Lung (tissue), 12 donors: ENCODE results near the gene DDIT4. TPM values are rescaled to one million over a fixed set of nuclear protein-coding genes. Genes with fewer than 3 reads are reported as not detected.

Experiments
- ATAC-seq: fragments of 200-7000 bp; cut with Tn5 transposase; one replicate; pipeline ENCODE4 v1.9.1; 2020; ENCODE audit warnings: moderate number of reproducible peaks; ENCODE audit not compliant: insufficient read depth, low FRiP score
- DNase-seq, 3 donors: peaks; one replicate each; pipeline ENCODE4 v3.0.0-alpha.2; 2013 to 2017
- H3K27ac ChIP-seq, 2 donors: one replicate each; pipeline ENCODE4 v1.5.1; 2013; ENCODE audit warnings: mild to moderate bottlenecking in 2 of 2, moderate library complexity in 2 of 2, control low read depth in 1 of 2, inconsistent platforms in 1 of 2, low read depth in 1 of 2, low read length in 1 of 2
- H3K27me3 ChIP-seq, 3 donors: one replicate each; pipeline ENCODE4 v1.5.1; 2013; ENCODE audit warnings: low read length in 2 of 3; ENCODE audit not compliant: control insufficient read depth in 3 of 3, insufficient read depth in 3 of 3
- H3K36me3 ChIP-seq, 4 donors: one replicate each; pipeline ENCODE4 v1.5.1; 2013; ENCODE audit warnings: low read length in 4 of 4, mild to moderate bottlenecking in 1 of 4, moderate library complexity in 1 of 4; ENCODE audit not compliant: control insufficient read depth in 4 of 4, insufficient read depth in 4 of 4
- H3K4me1 ChIP-seq, 5 donors: one replicate each; pipeline ENCODE4 v1.5.1; 2013; ENCODE audit warnings: low read length in 5 of 5, mild to moderate bottlenecking in 2 of 5, moderate library complexity in 1 of 5; ENCODE audit not compliant: control insufficient read depth in 5 of 5, insufficient read depth in 5 of 5
- H3K4me3 ChIP-seq: one replicate; pipeline ENCODE4 v1.5.1; 2013; ENCODE audit warnings: mild to moderate bottlenecking, control low read depth, moderate library complexity
- H3K9ac ChIP-seq, 2 donors: one replicate each; pipeline ENCODE4 v1.5.1; 2013; ENCODE audit warnings: low read length in 2 of 2, control low read depth in 1 of 2; ENCODE audit not compliant: insufficient read depth in 1 of 2
- H3K9me3 ChIP-seq, 4 donors: one replicate each; pipeline ENCODE4 v1.5.1; 2013; ENCODE audit warnings: low read length in 3 of 4, mild to moderate bottlenecking in 1 of 4, moderate library complexity in 1 of 4; ENCODE audit not compliant: control insufficient read depth in 4 of 4, insufficient read depth in 3 of 4
- CTCF ChIP-seq: IDR thresholded peaks from 2 replicates; pipeline ENCODE4 v1.5.1; 2012; ENCODE audit warnings: mild to moderate bottlenecking; ENCODE audit errors: control extremely low read depth, extremely low read depth
- WGBS, 2 donors: extraction: QIAGEN DNeasy Blood & Tissue Kit; methylation state at CpG; one replicate each; pipeline ENCODE4 v1.1.7; 2013; 5-methylcytosine and 5-hydroxymethylcytosine counted together
- polyA plus RNA-seq, 2 donors: library from polyadenylated mRNA; stranded (reverse); fragments of 200-250 nt; gene quantifications; one replicate each; pipeline ENCODE4 v1.2.1, GENCODE V29; 2013
- total RNA-seq, 2 donors: library from RNA; depleted of rRNA in 1 of 2; stranded (reverse); fragments of >200 nt in 1 of 2; gene quantifications; one replicate each; pipeline ENCODE4 v1.2.1, GENCODE V29; 2014 to 2021
- donor health status: control.
- donor health status: control.
- donor health status: Bipolar disorder and iron deficiency.
- donor health status: healthy.
- donor health status: DM: yes; HTN: yes; CAD: no.

Gene DDIT4
- total and polyA plus RNA-seq, 4 donors = 55.3 to 190 (median 171) TPM

- no peaks in the 10 kb centered on the region for H3K36me3 ChIP-seq
- 6 to 8% methylated on average over 29 to 30 of the region's 30 CpGs for WGBS, 2 donors
- H3K9me3 ChIP-seq = no peaks in the 10 kb centered on the region
- H3K9ac ChIP-seq = peak overlapping the region; percentile 8 to 78
- no peaks in the 10 kb centered on the region for H3K27me3 ChIP-seq
- ATAC-seq (no peak), DNase-seq (peak in 2 of 3 donors; percentile 98)
- H3K27ac ChIP-seq = peak overlapping the region; percentile 95
- peaks cover 19 to 52% (median 28%) of the 10 kb centered on the region in 5 donors for H3K4me1 ChIP-seq
- peak overlapping the region; percentile 42 for H3K4me3 ChIP-seq
- no peak for TF ChIP-seq CTCF
Measured at GRCh38 chr10:72260976-72261783, 12.5 kb upstream of the DDIT4 start.

- Histone ChIP-seq H3K9me3 (no peaks in the 10 kb centered on the region), H3K27me3 (no peaks in the 10 kb centered on the region), H3K36me3 (no peaks in the 10 kb centered on the region), H3K27ac (peak overlapping the region; percentile 34 to 95), H3K9ac (peak overlapping the region; percentile 8 to 78), H3K4me3 (no peak overlapping the region), H3K4me1 (peaks cover 17 to 51% (median 25%) of the 10 kb centered on the region in 5 donors)
- no peak for TF ChIP-seq CTCF
- no peak for ATAC-seq
- 95 to 98% methylated on average over 7 of the region's 7 CpGs for WGBS, 2 donors
- DNase-seq = no peak
Measured at GRCh38 chr10:72261784-72262404, 11.8 kb upstream of the DDIT4 start.

- Histone ChIP-seq H3K27me3 (no peaks in the 10 kb centered on the region), H3K9me3 (no peaks in the 10 kb centered on the region), H3K9ac (no peak overlapping the region), H3K4me3 (no peak overlapping the region), H3K4me1 (peaks cover 17 to 44% (median 20%) of the 10 kb centered on the region in 5 donors), H3K27ac (peak overlapping the region in 1 of 2 donors; percentile 27), H3K36me3 (no peaks in the 10 kb centered on the region)
- WGBS, 2 donors = 63 to 70% methylated on average over 6 of the region's 6 CpGs
- ATAC-seq (no peak), DNase-seq (peak; percentile 59 to 80 (median 59))
- TF ChIP-seq CTCF = no peak
Measured at GRCh38 chr10:72263613-72264241, 10.0 kb upstream of the DDIT4 start.
